Gastrocnemius medialis (tissue), 4 donors: Measurements from ENCODE around the gene ARHGAP6.

Experiments used
- POLR2A ChIP-seq, 2 donors: fragments of 450-650 bp; IDR thresholded peaks; one replicate each; pipeline ENCODE4 v1.6.1; 2017; ENCODE audit warnings: antibody characterized with exemption in 2 of 2, mild to moderate bottlenecking in 2 of 2, moderate library complexity in 2 of 2
- TF ChIP-seq, protein P1 (sequence below), 5 experiments: fragments of 450-650 bp in 3 of 5; fragments of 200-600 bp in 2 of 5; sonication (generic) in 2 of 5; IDR thresholded peaks in 4 of 5; conservative IDR thresholded peaks in 1 of 5; 1 replicate in 4 of 5; 2 replicates in 1 of 5; pipeline ENCODE4 v1.5.1; 2016 to 2019; ENCODE audit warnings: antibody characterized with exemption in 5 of 5, mild to moderate bottlenecking in 3 of 5, moderate library complexity in 3 of 5

DNA sequence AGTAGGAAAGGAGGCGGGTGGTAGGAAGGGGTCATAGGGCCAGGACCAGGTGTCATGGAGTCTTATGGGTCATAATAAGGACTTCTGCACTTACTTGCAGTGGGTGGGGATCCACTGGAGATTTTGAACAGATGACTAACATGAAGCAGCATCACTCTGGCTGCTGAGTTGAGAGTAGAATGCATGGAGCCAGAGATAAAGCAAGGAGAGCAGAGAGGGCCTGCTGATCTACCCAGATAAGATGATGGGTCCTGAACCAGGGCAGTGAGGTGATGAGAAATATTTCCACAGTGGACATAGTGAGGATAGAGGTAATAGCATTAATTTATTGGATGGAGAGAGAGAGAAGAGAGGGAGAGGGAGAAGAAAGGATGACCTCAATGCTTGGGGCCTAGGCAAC, 506.6 kb downstream of the ARHGAP6 start:
- TF ChIP-seq POLR2A (IDR thresholded peaks at IDR 0.05) = no peak
- TF ChIP-seq, protein P1, sequence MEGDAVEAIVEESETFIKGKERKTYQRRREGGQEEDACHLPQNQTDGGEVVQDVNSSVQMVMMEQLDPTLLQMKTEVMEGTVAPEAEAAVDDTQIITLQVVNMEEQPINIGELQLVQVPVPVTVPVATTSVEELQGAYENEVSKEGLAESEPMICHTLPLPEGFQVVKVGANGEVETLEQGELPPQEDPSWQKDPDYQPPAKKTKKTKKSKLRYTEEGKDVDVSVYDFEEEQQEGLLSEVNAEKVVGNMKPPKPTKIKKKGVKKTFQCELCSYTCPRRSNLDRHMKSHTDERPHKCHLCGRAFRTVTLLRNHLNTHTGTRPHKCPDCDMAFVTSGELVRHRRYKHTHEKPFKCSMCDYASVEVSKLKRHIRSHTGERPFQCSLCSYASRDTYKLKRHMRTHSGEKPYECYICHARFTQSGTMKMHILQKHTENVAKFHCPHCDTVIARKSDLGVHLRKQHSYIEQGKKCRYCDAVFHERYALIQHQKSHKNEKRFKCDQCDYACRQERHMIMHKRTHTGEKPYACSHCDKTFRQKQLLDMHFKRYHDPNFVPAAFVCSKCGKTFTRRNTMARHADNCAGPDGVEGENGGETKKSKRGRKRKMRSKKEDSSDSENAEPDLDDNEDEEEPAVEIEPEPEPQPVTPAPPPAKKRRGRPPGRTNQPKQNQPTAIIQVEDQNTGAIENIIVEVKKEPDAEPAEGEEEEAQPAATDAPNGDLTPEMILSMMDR (IDR thresholded peaks at IDR 0.05 in 4 of 5, conservative IDR thresholded peaks at IDR 0.05 in 1 of 5) = no peak
